ES-I3 (cell line): ENCODE results near the gene KIR2DL3.
"Not testable (repeated sequence)": the region's sequence is repeated elsewhere in the genome, so short reads cannot be mapped to it uniquely, and the experiment has no call there.

ENCODE experiments used
- H3K36me3 ChIP-seq: 2 replicates; pipeline ENCODE4 v1.6.1; 2013; ENCODE audit warnings: mild to moderate bottlenecking, low read length, control low read depth, moderate library complexity; ENCODE audit not compliant: insufficient read depth
- H3K4me1 ChIP-seq: 2 replicates; pipeline ENCODE4 v1.6.1; 2013; ENCODE audit warnings: mild to moderate bottlenecking, control low read depth, low read length; ENCODE audit not compliant: insufficient read depth
- H3K9ac ChIP-seq: 2 replicates; pipeline ENCODE4 v1.6.1; 2013; ENCODE audit warnings: low read depth, mild to moderate bottlenecking, low read length, moderate library complexity
- H3K9me3 ChIP-seq: 2 replicates; pipeline ENCODE4 v1.6.1; 2013; ENCODE audit warnings: mild to moderate bottlenecking, low read length, moderate library complexity; ENCODE audit not compliant: control insufficient read depth, insufficient read depth

Gene KIR2DL3

DNA sequence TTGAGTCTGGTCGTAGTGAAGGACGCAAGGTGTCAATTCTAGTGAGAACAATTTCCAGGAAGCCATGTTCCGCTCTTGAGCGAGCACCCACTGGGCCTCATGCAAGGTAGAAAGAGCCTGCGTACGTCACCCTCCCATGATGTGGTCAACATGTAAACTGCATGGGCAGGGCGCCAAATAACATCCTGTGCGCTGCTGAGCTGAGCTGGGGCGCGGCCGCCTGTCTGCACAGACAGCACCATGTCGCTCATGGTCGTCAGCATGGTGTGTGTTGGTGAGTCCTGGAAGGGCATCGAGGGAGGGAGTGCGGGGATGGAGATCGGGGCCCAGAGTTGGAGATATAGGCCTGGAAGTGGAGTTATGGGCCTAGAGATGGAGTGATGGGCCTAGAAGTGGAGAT lies at the start of gene KIR2DL3:
Gene KIR2DL3 (plus strand): TSS at position 208 of the 400 bp plus-strand sequence. CDS start 33 bp downstream, at position 241.
- not testable (repeated sequence) for H3K9ac ChIP-seq, H3K9me3 ChIP-seq

GRCh38 chr19:54691582-54692297 lies 46.6 kb upstream of the KIR2DL3 start:
- Histone ChIP-seq H3K36me3 (no peaks in the 10 kb centered on the region), H3K9me3 (no peaks in the 10 kb centered on the region), H3K9ac (no peak overlapping the region), H3K4me1 (no peaks in the 10 kb centered on the region)

More for the DNA sequence above, at the start of gene KIR2DL3:
- not testable (repeated sequence) for H3K4me1 ChIP-seq, H3K36me3 ChIP-seq

DNA sequence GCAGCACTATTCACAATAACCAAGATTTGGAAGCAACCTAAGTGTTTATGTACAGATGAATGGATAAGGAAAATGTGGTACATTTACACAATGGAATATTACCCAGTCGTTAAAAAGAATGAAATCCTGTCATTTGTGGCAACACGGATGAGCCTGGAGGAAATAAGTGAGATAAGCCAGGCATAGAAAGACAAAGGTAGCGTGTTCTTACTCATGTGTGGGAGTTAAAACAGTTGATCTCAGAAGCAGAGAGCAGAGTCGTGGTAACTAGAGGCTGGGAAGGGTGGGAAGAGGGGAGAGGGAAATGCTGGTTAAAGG lies 46.1 kb upstream of the KIR2DL3 start:
- no peaks in the 10 kb centered on the region for H3K9me3 ChIP-seq
- H3K36me3 ChIP-seq: no peaks in the 10 kb centered on the region
- no peaks in the 10 kb centered on the region for H3K4me1 ChIP-seq
- no peak overlapping the region for H3K9ac ChIP-seq

GRCh38 chr19:54694648-54695047 lies 43.7 kb upstream of the KIR2DL3 start:
- no peaks in the 10 kb centered on the region for H3K4me1 ChIP-seq
- no peak overlapping the region for H3K9ac ChIP-seq
- H3K9me3 ChIP-seq: no peaks in the 10 kb centered on the region
- no peaks in the 10 kb centered on the region for H3K36me3 ChIP-seq

DNA sequence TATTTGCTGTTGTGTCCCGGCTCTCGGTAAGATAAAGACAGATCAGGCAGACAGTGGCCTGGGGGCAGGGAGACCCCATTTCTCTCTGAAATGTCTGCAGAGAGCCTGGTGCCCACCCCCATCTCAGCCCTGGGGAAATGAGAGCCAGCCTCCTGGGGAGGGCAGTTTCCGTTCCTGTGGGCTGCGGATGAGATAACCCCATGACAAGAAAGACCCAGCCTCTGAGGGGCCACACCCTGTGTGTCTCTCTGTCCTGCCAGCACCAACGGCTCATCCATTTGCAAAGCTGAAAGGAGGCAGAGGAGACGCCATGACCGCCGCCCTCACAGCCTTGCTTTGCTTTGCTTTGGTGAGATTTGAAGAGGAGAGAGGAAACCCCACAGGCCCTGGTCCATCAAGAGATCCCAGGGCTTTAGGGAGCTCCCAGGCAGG lies 42.2 kb upstream of the KIR2DL3 start:
- no peaks in the 10 kb centered on the region for H3K9me3 ChIP-seq

DNA sequence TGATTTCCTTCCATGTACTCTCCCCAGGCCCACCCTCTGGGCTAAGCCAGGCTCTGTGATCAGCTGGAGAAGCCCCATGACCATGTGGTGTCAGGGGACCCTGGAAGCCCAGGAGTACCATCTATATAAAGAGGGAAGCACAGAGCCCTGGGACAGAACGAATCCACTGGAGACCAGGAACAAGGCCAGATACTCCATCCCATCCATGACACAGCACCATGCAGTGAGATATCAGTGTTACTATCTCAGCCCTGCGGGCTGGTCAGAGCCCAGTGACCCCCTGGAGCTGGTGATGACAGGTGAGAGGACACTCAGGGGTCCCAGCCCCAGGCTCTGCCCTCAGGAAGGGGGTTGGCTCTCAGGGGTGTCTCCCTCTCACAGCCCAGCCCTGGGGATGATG lies 41.5 kb upstream of the KIR2DL3 start:
- Histone ChIP-seq H3K36me3 (no peaks in the 10 kb centered on the region), H3K4me1 (no peaks in the 10 kb centered on the region), H3K9ac (no peak overlapping the region), H3K9me3 (no peaks in the 10 kb centered on the region)

More for the DNA sequence above, 42.2 kb upstream of the KIR2DL3 start:
- Histone ChIP-seq H3K36me3 (no peaks in the 10 kb centered on the region), H3K4me1 (no peaks in the 10 kb centered on the region), H3K9ac (no peak overlapping the region)

GRCh38 chr19:54697716-54698115 lies 40.6 kb upstream of the KIR2DL3 start:
- H3K36me3 ChIP-seq, H3K9ac ChIP-seq, H3K4me1 ChIP-seq, H3K9me3 ChIP-seq: not testable (repeated sequence)

DNA sequence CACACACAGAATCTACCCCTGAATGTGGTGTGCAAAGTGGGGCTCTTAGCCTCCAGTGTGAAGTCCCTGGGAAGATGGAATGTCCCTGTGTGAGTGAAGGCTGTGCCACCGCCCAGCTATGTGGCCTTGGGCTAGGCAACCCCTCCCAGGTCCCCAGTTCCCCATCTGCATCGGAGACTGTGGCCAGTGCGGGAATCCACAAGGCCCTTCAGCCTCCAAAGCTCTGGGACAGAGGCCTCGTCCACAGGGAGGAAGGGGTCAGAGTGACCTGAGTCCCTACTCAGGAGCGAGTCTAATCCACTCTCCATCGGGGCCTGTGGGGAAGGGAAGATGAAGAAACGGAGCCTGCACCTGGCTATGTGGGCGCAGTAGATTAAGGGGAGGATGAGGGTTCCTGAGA lies 33.4 kb upstream of the KIR2DL3 start:
- no peaks in the 10 kb centered on the region for H3K4me1 ChIP-seq
- H3K9ac ChIP-seq: no peak overlapping the region
- peaks cover 8% of the 10 kb centered on the region; the same call in 1 of the 2 replicates for H3K9me3 ChIP-seq
- no peaks in the 10 kb centered on the region for H3K36me3 ChIP-seq

GRCh38 chr19:54707962-54708361 lies 30.4 kb upstream of the KIR2DL3 start:
- Histone ChIP-seq H3K36me3 (no peaks in the 10 kb centered on the region), H3K4me1 (no peaks in the 10 kb centered on the region), H3K9me3 (peaks cover 8% of the 10 kb centered on the region; the same call in 1 of the 2 replicates), H3K9ac (no peak overlapping the region)

DNA sequence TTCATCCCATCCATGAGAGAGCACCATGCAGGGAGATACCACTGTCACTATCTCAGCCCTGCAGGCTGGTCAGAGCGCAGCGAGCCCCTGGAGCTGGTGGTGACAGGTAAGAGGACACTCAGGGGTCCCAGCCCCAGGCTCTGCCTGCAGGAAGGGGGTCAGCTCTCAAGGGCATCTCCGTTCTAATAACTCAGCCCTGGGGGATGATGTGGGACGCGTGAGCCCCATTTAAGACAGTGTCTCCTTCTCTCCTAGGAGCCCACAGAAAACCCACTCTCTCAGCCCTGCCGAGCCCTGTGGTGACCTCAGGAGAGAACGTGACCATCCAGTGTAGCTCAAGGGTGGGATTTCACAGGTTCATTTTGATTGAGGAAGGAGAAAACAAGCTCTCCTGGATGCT lies 29.5 kb upstream of the KIR2DL3 start:
- Histone ChIP-seq H3K4me1 (no peaks in the 10 kb centered on the region), H3K9ac (no peak overlapping the region), H3K9me3 (peaks cover 6% of the 10 kb centered on the region; the same call in 1 of the 2 replicates), H3K36me3 (no peaks in the 10 kb centered on the region)

DNA sequence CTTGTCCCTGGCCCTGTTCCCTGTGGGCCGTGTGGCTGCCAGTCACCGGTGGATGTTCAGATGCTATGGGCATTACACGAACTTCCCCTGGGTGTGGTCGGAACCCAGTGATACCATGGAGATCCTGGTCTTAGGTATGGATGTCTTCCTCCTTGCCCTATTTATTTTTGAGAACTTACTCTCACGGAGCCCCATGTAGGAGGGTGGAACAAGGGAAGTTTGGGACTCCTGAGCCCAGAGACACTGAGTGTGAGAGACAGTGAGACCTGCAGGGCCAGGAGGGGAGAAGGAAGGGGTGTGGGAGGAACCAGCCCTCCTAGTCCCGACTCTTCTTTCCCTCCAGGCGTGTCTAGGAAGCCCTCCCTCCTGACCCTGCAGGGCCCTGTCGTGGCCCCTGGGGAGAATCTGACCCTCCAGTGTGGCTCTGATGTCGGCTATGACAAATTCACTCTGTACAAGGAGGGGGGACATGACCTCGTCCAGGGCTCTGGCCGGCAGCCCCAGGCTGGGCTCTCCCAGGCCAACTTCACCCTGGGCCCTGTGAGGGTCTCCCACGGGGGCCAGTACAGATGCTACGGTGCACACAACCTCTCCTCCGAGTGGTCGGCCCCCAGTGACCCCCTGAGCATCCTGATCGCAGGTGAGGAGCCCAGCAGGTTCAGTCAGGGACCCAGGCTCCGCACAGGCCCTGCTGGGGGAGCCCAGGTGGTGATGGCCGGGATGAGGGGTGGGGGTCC lies 28.9 kb upstream of the KIR2DL3 start:
- H3K9ac ChIP-seq: no peak overlapping the region
- no peaks in the 10 kb centered on the region; the same call in 1 of the 2 replicates for H3K9me3 ChIP-seq
- H3K4me1 ChIP-seq: no peaks in the 10 kb centered on the region
- no peaks in the 10 kb centered on the region for H3K36me3 ChIP-seq

- H3K36me3 ChIP-seq, H3K9me3 ChIP-seq, H3K4me1 ChIP-seq, H3K9ac ChIP-seq: not testable (repeated sequence)
These were observed 28.4 kb upstream of the KIR2DL3 start for GRCh38 chr19:54709956-54710355.

- Histone ChIP-seq H3K9ac (no peak within 1 kb of the TSS), H3K4me1 (no peaks in the 10 kb centered on the region), H3K9me3 (peaks cover 3% of the 10 kb centered on the region; the same call in 1 of the 2 replicates), H3K36me3 (no peaks in the 10 kb centered on the region)
These were observed 14.2 kb upstream of the KIR2DL3 start, which contains the start of gene KIR3DL3 for GRCh38 chr19:54724142-54724541. KIR3DL3 (plus strand) TSS chr19:54724442; CDS start chr19:54724497, 55 bp downstream.

- Histone ChIP-seq H3K9ac (no peak overlapping the region), H3K36me3 (no peaks in the 10 kb centered on the region), H3K9me3 (peaks cover 3% of the 10 kb centered on the region; the same call in 1 of the 2 replicates), H3K4me1 (no peaks in the 10 kb centered on the region)
These were observed 13.7 kb upstream of the KIR2DL3 start for GRCh38 chr19:54724644-54725043.

DNA sequence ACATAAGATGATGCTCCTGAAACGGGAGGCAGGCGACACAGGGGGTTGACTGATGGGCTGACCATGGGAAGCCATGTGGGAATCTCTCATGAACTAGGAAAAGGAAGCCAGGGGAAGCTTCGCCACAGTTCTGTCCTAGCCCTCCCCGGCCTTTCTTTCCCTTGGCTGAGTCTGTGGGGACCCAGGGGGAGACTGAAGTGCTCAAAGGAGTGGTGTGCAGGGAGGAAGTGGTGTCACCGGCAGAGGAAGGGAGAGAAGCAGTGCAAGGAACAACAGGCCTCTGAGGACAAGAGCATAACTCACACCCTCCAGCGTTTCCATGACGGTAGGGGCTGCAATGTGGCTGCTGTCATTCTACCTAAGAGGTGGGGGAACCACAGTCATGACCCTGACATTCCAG lies 13.0 kb upstream of the KIR2DL3 start:
- Histone ChIP-seq H3K9me3 (peaks cover 3% of the 10 kb centered on the region; the same call in 1 of the 2 replicates), H3K36me3 (no peaks in the 10 kb centered on the region)

More for the DNA sequence above, 13.0 kb upstream of the KIR2DL3 start:
- Histone ChIP-seq H3K9ac (no peak overlapping the region), H3K4me1 (no peaks in the 10 kb centered on the region)
